GM19043 (cell line): ENCODE results near the gene YRDC.

Experiments used
- ATAC-seq: cut with Tn5 transposase; IDR thresholded peaks from one replicate; pipeline ENCODE4 v1.9.1; 2021; ENCODE audit warnings: low read depth; ENCODE audit not compliant: unreplicated experiment

The YRDC gene

DNA sequence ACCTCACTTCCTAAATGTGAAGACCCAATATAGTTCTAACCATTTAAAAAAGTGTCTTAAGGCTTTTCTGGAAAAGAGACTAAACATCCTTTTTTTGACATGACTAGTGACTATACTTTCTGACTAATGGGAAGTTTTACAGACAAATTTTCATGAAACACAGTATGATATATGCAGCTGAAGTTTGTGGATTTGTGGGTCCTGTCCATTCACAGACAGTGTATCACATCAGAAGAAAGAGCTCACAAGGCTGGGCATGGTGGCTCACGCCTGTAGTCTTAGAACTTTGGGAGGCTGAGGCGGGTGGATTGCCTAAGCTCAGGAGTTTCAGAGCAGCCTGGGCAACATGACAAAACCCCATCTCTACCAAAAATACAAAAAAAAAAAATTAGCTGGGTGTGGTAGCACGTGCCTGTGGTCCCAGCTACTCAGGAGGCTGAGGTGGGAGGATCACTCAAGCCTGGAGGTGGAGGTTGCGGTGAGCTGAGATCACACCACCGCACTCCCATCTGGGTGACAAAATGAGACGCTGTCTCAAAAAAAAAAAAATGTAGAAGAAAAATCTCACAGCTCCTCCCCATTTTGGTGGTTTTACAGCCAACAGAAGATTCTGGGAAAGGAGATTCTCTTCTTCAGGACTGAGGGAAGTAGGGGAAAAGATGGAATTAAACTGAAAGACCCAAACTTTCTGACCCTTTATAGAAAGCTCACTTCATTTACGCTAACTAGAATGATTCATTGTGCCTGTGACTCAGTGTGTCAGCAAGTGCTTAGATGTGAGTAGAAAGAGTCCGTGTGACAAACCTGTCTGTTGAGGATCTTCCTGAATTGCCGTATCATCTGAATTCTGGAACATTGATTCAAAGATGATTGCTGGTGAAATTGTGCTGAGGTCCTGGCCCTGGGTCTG, 15.2 kb upstream of the YRDC start:
- ATAC-seq = no peak

DNA sequence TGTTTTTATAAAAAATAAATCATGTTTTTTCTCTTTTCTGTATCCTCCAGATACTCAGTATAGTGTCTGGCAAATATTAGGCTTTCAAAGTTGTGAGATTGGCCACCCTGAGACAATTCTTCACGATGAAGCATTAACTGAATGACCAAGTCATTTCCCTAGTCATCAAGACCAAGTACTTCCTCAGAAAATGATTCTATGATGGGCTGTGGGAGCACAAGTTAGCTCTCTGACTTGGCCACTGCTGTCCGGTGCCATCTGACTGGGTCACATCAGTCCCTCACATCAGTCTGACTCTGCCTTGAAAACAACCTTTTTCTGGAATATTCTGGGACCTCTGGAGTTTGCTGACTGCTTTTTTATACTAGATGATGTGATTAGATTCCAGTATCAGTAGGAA, 13.5 kb upstream of the YRDC start:
- no peak for ATAC-seq

DNA sequence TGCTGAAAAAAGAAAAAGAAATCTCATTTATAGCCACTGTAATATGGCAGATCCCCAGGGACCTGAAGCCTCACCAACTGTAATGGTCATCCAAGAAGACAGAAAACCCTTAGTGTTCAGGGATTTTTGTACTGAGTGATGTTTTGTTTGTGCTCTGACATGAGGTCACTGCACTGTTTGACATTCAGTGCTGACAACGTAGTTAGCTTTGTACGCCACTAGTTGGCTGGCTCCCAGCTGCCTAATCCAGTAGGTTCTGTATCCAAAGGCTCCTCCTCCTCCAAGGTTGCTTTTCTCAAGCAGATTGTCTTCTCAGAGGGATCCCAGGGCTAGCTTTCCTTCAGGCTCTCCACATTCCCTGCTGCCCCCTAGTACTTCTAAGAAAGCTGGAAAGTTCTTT, 9.5 kb upstream of the YRDC start:
- no peak for ATAC-seq

DNA sequence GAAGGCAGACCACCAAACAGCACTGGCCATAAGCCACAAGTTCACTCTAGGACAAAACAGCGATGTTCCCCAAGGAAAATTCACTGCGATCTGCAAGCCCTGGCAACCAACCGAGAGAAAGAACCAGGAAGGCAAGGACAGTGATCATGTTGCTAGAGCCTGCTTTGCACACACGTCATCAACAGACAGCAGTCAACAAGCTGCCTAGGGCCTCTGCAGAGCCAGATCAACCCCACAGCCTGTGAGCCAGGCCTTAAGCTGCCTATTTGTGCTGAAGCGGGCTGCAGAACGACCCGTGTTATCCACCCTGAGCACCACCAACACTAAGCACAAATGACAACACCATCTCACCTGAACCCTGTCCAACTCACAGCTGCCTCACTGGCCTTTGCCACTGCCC, 6.2 kb upstream of the YRDC start:
- no peak for ATAC-seq

DNA sequence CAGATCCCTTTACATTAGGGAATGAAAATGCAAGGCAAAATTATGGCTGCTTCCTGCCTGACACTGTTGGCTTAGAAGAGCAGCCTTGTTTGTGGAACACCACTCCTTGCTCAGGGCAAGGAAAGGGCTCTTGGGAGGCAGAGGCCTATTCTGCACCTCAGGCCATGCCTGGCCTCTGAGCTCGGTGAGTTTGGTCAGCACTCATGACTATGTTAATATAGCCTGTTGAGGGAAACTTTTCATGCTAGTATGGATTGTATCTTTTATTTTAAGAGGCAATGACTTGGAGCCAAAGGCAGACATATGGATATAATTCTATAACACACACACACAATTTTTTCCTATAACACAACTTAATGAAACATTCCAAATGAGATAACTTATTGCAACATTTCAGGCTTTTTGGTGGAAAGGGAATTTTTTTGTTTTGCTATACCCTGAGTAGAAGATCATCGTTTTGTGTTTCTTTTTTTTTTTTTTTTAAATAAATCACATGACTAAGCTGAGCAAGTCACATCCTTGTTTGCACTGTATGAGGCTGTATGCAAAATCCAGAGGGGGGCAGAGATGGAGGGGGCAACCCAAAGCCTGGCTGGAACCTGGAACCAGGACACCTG, 5.6 kb upstream of the YRDC start:
- no peak for ATAC-seq

DNA sequence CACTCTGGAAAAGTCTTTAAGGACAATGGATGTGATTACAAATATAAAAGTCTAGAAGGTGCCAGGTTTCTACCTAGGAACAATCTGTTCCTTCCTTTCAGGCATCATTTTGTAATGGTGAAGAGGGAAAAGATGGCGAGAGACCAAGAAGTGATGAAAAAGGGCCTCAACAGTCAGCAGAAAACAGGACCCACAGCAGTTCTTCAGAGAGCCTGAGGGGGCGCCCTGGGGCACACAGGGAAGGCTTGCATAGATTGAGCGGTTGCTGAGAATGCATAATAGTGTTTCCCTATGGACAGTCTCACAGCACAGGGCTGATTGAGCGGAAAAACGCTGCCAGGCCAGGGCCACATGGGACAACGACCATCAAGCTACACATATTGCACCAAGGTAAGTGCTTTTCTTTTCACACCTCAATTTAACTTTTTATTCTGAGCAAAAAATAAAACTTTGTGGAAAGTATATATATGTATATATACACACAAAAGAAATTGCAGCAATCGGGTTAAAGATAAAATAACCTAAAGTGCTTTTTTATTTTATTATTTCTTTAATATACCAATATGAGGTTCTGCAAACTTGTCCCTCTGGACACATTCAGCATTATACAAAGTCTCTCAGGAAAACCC, 3.1 kb upstream of the YRDC start:
- ATAC-seq = no peak

DNA sequence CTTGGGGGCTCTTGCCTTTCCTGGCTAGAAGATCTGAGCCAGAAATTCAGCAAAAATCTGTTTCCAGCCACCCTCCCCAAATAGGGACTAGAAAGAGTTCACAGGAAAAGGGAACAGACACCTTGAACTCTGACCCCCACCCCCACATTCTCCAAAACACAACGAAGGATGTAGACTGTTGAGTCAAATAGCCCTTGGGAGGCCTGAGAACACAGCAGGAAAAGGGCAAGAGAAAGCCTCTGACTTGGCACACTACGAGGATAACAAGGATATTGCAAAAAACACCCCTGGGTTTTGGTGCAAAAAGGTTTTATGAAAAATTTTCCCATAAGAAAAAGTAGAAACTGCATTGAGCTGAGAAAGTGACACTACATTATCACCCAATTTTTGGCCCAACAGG, 1.9 kb upstream of the YRDC start:
- ATAC-seq = no peak

DNA sequence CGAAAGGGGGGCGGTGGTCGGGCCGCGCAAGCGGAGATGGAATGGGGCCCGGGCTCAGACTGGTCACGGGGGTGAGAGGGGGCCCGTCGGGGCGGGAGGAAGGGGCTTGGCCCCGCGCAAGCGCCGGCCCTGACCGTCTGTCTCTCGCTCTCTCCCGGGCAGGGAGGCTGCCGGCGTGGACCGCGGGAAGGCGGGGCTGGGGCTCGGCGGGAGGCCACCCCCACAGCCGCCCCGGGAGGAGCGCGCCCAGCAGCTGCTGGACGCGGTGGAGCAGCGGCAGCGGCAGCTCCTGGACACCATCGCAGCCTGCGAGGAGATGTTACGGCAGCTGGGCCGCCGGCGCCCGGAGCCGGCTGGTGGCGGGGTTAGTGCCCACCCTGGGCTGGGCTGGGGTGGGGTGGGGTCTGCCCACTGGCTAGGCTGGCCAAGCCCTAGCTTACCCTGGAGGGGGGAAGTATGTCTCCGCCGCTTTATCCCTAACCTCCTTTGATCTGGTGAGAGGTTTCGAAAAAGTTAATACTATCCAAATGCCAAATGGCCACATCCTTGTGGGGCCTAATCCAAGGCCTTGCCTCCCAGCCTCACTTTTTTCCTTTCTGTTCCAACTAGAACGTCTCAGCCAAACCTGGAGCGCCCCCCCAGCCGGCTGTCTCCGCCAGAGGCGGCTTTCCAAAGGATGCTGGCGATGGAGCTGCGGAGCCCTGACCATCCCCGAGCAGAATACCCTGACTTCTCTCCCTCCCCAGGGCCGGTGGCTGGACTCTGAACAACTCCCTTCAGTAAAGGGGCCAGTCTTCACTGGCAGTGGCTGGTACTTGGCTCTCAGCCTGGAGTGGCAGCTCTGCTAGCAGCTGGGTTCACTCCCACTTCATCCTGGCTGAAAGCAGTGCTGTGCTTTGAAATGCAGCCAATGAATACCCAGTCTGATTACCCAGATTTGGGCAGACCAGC, 636 bp upstream of the YRDC start:
- ATAC-seq = peak; percentile 11

DNA sequence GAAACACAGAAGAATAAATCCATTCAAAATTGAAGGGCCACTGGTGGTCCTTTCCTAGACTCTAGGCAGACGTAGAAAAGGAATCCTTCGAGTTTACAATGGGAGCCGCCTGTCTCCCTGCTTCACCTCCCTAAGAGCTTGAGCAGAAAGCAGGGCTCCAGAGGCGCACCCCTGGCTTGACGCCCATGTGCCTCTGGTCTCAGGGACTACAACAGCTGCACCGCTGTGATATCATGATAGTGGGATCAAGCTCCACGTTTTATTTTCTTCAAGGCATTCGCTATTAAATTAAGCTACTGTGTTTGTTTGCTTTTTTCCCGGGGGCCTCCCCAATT, 821 bp downstream of the YRDC start:
- no peak for ATAC-seq

DNA sequence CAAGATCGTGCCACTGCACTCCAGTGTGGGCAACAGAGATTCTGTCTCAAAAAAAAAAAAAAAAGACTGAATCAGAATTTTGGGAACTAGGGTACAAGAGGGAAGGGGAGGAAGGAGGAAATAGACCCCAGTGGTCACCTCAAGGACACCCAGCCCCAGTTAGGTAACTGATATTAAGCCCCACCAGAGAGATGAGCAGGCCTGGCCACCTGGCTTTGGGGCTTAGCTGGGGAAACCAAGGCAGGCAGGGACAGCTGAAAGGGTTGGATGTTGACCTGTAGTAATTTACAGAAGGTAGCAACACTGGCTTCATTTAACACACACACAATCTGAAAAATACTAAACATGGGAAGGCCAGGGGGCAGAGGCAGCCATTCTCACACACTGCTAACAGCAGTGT, 5.6 kb downstream of the YRDC start:
- no peak for ATAC-seq

DNA sequence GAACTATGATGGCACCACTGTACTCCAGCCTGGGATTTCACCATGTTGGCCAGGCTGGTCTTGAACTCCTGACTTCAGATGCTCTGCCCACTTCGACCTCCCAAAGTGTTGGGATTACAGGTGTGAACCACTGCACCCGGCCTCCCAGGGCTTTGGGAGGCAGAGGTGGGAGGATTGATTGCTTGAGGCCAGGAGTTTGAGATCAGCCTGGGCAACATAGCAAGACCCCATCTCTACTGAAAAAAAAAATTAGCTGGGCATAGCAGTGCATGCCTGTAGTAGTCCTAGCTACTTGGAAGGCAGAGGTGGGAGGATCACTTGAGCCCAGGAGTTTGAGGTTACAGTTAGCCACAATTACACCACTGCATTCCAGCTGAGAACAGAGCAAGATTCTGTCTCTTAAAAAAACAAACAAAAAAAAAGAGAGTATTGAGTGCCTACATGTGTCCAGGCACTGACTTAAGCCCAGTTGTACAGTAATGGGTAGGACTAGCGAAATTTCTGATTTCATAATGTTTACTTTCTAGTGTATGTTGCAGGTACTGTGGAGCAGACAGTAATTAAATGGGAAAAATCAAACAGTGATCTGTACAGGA, 10.2 kb downstream of the YRDC start:
- ATAC-seq = no peak

DNA sequence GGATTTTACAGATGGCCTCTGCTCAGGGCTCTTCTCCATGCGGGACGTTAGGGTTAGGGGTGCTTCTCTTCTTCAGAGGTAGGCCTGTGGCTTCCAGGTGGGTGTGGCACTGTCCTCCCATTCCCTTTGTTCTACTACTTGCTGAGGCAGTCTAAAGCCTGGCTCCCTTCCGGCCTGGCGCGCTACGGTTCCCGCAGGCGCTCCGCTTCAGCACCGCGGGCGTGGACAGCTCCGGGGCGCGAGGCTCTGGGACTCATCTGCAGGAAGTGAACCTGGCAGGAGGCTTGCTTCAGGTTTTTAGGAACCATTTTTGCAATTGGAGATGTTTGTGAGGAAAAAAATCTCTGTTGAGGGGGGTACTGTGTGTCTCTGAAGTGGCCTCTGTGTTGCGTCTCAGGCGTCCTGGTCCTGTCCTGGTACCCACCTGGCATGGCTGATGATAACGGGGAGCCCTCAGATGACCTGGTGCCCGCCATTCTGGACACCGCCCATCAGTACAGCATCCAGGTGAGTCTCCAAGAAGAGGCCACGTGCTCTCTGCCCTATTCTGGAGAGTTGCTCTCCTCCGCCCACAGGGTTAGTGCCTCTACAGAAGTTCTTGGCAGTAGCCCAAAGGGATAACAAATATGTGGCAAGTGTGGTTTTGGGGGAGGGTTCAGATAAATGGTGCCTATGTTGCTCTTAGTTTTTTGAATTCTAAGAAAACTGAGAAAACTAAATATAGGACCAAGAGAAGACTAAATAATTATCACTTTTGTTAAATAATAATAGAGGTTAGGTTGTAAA, 12.5 kb downstream of the YRDC start:
- no peak for ATAC-seq

DNA sequence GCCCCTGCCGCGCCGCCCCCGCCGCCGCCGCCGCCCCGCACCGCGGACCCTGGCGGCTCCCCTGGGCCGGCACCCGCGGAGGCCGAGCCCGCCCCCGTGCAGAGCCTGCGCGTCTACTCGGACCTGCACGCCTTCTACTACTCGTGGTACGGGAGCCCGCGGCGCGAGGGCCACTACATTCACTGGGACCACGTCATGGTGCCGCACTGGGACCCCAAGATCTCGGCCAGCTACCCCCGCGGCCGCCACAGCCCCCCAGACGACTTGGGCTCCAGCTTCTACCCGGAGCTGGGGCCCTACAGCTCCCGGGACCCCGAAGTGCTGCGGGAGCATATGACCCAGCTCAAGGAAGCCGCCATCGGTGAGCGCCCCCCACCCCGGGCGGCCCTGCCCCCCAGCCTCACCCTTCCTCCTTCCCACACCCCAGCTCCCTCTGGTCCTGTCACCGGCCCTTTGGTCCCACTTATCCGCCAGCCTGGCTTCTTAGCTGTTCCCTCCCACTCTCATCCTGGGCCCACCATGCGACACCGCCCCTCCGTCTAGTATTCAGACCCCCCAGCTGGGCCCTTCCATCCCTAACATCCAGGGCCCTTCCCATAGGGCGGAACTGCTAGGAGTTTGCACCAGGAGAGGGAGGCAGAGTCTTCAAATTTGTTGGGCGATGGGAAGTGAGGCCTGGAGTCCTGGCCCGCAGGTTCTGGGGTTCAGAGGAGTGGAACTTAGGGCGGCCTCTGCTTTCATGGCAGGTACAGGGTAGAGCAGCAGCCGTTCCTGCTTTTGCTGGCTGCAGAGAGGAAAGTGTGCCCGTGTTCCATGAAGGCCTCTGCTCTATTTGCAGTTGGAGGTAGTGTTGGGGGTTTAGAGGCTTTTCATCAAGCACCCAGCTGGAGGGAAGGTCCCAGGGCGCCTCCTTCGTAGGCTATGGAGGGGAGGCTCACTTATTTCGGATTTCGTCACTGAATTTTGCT, 13.4 kb downstream of the YRDC start:
- ATAC-seq = peak; percentile 26

DNA sequence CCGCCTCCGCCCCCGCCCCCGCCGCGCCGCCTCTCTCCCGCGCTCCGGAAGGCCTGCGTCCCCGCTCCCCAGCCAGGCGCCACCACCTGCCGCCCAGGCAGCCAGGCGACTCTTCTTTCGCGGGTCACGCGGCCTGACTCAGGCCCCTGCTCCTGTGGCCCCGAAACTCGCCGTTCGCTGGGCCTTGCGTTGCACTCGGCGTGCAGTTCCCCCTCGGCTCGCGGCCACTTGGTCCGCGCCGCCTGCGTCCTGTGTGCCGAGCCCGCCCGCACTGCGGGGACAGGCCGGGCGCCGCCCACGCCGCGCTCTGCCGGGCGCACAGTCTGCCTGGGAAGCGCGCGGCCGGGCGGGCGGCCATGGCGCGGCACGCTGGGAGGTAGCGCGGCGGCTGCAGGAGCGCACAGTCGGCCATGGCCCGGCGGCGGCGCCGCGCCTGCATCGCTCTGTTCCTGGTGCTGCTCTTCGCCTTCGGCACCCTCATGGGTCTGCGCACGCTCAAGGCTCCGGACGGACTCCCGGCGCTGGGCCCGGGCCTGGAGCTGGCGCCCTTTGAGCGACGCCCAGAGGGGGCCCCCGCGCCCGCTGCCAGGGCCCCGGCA, 14.1 kb downstream of the YRDC start, which contains the start of gene MANEAL:
Gene MANEAL, plus strand, starts transcription at position 75 of the 599 bp plus-strand sequence. Its CDS starts 336 bp downstream, at position 411.
- peak; percentile 48 for ATAC-seq

DNA sequence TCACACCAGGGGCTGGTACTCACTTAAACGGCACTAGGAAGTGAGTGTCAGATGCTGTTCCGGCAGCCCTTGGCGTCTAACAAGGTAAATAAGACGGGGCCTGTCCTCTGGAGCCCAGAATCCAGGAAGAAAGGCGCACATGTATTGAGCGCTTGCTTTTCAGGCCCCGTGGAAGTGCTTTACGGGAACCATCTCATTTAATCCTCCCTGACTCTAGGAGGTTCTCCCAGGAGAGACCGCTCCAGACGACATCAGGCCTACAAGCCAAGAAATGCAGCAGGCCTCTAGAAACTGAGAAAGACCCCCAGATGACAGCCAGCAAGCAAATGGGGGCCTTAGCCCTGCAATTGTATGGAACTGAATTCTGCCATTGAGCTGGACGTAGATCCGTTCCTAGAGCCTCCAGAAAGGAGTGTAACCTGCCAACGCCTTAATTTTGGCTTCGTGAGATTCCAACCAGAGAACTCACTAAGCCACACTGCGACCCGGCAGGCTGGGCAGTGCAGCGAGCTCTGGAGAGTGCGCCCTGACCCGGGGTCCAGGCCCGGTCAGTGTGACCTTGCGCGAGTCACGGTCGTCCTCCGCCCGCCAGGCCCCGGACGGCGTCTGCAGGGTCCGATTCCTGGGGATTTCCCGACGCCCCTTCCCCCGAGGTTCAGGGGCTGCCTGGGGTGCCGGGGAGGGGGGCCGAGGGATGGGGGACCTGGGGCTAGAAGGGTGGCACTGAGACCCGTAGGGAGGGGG, 14.9 kb downstream of the YRDC start:
- no peak for ATAC-seq

DNA sequence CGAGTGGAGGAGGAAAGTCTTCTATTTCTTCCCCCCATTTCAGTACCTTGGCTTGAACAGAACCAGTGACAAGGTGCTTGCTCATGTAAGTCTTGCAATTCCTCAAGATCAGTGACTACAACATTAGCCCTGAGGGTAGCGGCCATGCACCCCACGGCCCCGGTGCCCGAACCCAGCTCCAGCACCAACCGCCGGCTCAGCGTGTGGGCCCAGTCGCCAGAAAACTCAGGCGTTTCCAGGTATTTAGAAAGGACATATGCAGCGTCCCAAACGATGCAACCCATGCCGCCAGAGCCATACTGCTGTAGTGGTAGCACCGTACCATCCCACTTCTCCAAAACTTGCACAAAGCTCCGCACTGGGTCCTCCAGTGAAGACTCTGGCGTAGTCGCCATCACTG, 25.5 kb downstream of the YRDC start:
- no peak for ATAC-seq

DNA sequence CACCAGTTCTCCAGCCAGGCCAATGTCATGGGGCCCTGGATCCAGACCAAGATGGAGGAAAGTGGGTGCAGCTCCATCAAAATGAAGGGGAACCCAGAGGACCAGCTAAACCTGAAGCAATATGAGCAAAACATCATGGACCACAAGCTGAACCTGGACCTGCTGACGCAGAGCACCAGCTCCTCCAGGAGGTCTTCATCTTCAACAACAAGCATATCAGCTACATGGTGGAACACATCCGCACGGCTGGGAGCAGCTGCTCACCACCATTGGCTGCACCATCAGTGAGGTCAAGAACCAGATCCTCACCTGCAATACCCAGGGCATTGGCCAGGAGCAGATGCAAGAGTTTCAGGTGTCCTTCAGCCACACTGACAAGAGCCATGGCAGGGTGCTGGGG, 29.4 kb downstream of the YRDC start:
- no peak for ATAC-seq
